Endodermal cell (in vitro differentiated cells): Measurements from ENCODE around the gene XIRP2. TPM values are rescaled to one million over a fixed set of nuclear protein-coding genes. Genes with fewer than 3 reads are reported as not detected.

Source experiments
- DNase-seq: peaks from one replicate; pipeline ENCODE4 v3.0.0-alpha.2; 2017
- H3K27ac ChIP-seq: 2 replicates; pipeline ENCODE4 v1.5.1; 2013; ENCODE audit warnings: mild to moderate bottlenecking, low read depth, low read length, moderate library complexity
- H3K27me3 ChIP-seq: 2 replicates; pipeline ENCODE4 v1.6.1; 2013; ENCODE audit warnings: mild to moderate bottlenecking, low read length, moderate library complexity; ENCODE audit not compliant: insufficient read depth, control insufficient read depth, poor library complexity, severe bottlenecking
- H3K36me3 ChIP-seq: 2 replicates; pipeline ENCODE4 v1.7.0; 2013; ENCODE audit warnings: mild to moderate bottlenecking, low read length, moderate library complexity; ENCODE audit not compliant: control insufficient read depth, insufficient read depth
- H3K4me1 ChIP-seq: one replicate; pipeline ENCODE4 v1.7.0; 2013; ENCODE audit warnings: low read length; ENCODE audit not compliant: control insufficient read depth, insufficient read depth
- H3K4me3 ChIP-seq: 2 replicates; pipeline ENCODE4 v1.5.1; 2013; ENCODE audit warnings: mild to moderate bottlenecking, low read length, moderate library complexity
- H3K9ac ChIP-seq: 2 replicates; pipeline ENCODE4 v1.6.1; 2013; ENCODE audit warnings: mild to moderate bottlenecking, low read length, moderate library complexity; ENCODE audit not compliant: poor library complexity, severe bottlenecking; ENCODE audit errors: extremely low read depth
- H3K9me3 ChIP-seq: 2 replicates; pipeline ENCODE4 v1.6.1; 2013; ENCODE audit warnings: mild to moderate bottlenecking, low read length, moderate library complexity; ENCODE audit not compliant: control insufficient read depth
- H3K27ac Mint-ChIP-seq: 2 replicates; pipeline ENCODE4 v1.8.0; 2020; ENCODE audit warnings: mixed read lengths
- H3K27me3 Mint-ChIP-seq: 2 replicates; pipeline ENCODE4 v1.8.0; 2021; ENCODE audit warnings: mild to moderate bottlenecking, mixed read lengths; ENCODE audit not compliant: insufficient read depth
- H3K36me3 Mint-ChIP-seq: 2 replicates; pipeline ENCODE4 v1.8.0; 2020; ENCODE audit warnings: low read depth, mixed read lengths
- H3K4me1 Mint-ChIP-seq: 2 replicates; pipeline ENCODE4 v1.8.0; 2020; ENCODE audit warnings: mixed read lengths
- H3K4me3 Mint-ChIP-seq: 2 replicates; pipeline ENCODE4 v1.8.0; 2020; ENCODE audit warnings: mild to moderate bottlenecking, moderate library complexity, mixed read lengths
- H3K9me3 Mint-ChIP-seq: 2 replicates; pipeline ENCODE4 v1.8.0; 2020; ENCODE audit warnings: mild to moderate bottlenecking, mixed read lengths
- CTCF ChIP-seq: fragments of 200-600 bp; sonication (generic); conservative IDR thresholded peaks from 2 replicates; pipeline ENCODE4 v1.5.0; 2021; ENCODE audit warnings: antibody characterized with exemption, mild to moderate bottlenecking
- WGBS, 2 experiments: methylation state at CpG; one replicate each; pipeline versions ENCODE4 v1.1.5 to v1.1.7; 2013; ENCODE audit warnings: missing lambda C conversion rate in 2 of 2, mixed read lengths in 1 of 2; ENCODE audit not compliant: insufficient coverage in 1 of 2, insufficient read length in 1 of 2; 5-methylcytosine and 5-hydroxymethylcytosine counted together
- total RNA-seq, 2 donors: library from RNA; stranded (reverse); fragmentation: NEBNext Ultra II Directional in 1 of 2; extraction: Animal tissue kit (Norgen Biotek cat#: 25700) in 1 of 2; gene quantifications; 2 replicates in 1 of 2; 3 replicates in 1 of 2; pipeline ENCODE4 v1.2.1, GENCODE V29; 2021

XIRP2 gene
- total RNA-seq, 2 donors from 2014 or later: not detected

GRCh38 chr2:167275046-167275445 lies 386.8 kb downstream of the XIRP2 start:
- DNase-seq: no peak
- H3K27ac ChIP-seq: no peak overlapping the region
- TF ChIP-seq CTCF: no peak
- Mint-ChIP-seq H3K36me3 (no peaks in the 10 kb centered on the region), H3K27me3 (no peaks in the 10 kb centered on the region), H3K4me3 (no peak overlapping the region), H3K9me3 (no peaks in the 10 kb centered on the region), H3K4me1 (no peaks in the 10 kb centered on the region), H3K27ac (no peak overlapping the region)
- WGBS, 2 experiments: 28 to 33% methylated on average over 1 to 3 of the region's 3 CpGs
- no peaks in the 10 kb centered on the region for H3K4me1 ChIP-seq
- no peak overlapping the region for H3K4me3 ChIP-seq
- no peaks in the 10 kb centered on the region for H3K36me3 ChIP-seq
- peaks cover 4% of the 10 kb centered on the region for H3K9me3 ChIP-seq
- no peak overlapping the region for H3K9ac ChIP-seq
- no peaks in the 10 kb centered on the region for H3K27me3 ChIP-seq

- Histone ChIP-seq H3K27ac (no peak overlapping the region), H3K27me3 (no peaks in the 10 kb centered on the region), H3K4me3 (no peak overlapping the region), H3K4me1 (no peaks in the 10 kb centered on the region), H3K36me3 (no peaks in the 10 kb centered on the region), H3K9ac (no peak overlapping the region), H3K9me3 (peaks cover 4% of the 10 kb centered on the region)
- Mint-ChIP-seq H3K36me3 (no peaks in the 10 kb centered on the region), H3K9me3 (no peaks in the 10 kb centered on the region), H3K4me3 (no peak overlapping the region), H3K27me3 (no peaks in the 10 kb centered on the region), H3K4me1 (no peaks in the 10 kb centered on the region), H3K27ac (no peak overlapping the region)
- TF ChIP-seq CTCF: no peak
- WGBS, 2 experiments: 96 to 99% methylated on average over 5 of the region's 5 CpGs
- no peak for DNase-seq
Measured at GRCh38 chr2:167279810-167280209, 391.5 kb downstream of the XIRP2 start.

- no peak overlapping the region for H3K4me3 ChIP-seq
- no peak for TF ChIP-seq CTCF
- Mint-ChIP-seq H3K27me3 (no peaks in the 10 kb centered on the region), H3K27ac (no peak overlapping the region), H3K36me3 (no peaks in the 10 kb centered on the region), H3K4me1 (no peaks in the 10 kb centered on the region), H3K4me3 (no peak overlapping the region), H3K9me3 (no peaks in the 10 kb centered on the region)
- H3K4me1 ChIP-seq: no peaks in the 10 kb centered on the region
- 84% methylated on average over 3 of the region's 3 CpGs; no CpG with 5 or more reads in 1 of the 2 experiments for WGBS, 2 experiments
- no peaks in the 10 kb centered on the region for H3K36me3 ChIP-seq
- no peak overlapping the region for H3K27ac ChIP-seq
- H3K9me3 ChIP-seq: no peaks in the 10 kb centered on the region
- no peak for DNase-seq
- H3K27me3 ChIP-seq: no peaks in the 10 kb centered on the region
- no peak overlapping the region for H3K9ac ChIP-seq
Measured at GRCh38 chr2:167287212-167287611, 398.9 kb downstream of the XIRP2 start.
